ENCODE data around the gene SLC23A2. TPM values are rescaled to one million over a fixed set of nuclear protein-coding genes. Genes with fewer than 3 reads are reported as not detected.
"Not testable (repeated sequence)": the region's sequence is repeated elsewhere in the genome, so short reads cannot be mapped to it uniquely, and the experiment has no call there.

Gene SLC23A2
- total RNA-seq, 2 experiments from 2014 or later: 16.0 to 16.2 TPM

DNA sequence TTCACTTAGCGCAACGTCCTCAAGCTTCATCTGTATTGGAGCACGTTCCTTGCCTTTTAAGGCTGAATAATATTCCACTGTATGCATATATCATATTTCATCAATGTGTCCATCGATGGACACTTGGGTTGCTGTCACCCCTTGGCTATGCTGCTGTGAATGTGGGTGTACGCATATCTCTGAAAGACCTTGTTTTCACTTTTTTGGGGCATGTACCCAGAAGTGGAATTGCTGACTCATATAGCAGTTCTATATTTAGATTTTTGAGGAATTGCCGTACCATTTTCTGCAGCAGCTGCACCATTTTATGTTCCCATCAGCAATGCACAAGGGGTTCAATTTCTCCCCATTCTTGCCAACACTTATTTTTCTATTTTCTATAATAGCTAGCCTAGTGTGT lies 22.8 kb upstream of the SLC23A2 start:
- Mint-ChIP-seq H3K36me3 (ENCODE audit: low read depth) (no peaks in the 10 kb centered on the region), H3K9me3 (no peaks in the 10 kb centered on the region), H3K27ac (no peak overlapping the region), H3K4me3 (no peak overlapping the region), H3K27me3 (no peaks in the 10 kb centered on the region), H3K4me1 (ENCODE audit: low read depth) (peaks cover 3% of the 10 kb centered on the region)
- TF ChIP-seq, protein P1, sequence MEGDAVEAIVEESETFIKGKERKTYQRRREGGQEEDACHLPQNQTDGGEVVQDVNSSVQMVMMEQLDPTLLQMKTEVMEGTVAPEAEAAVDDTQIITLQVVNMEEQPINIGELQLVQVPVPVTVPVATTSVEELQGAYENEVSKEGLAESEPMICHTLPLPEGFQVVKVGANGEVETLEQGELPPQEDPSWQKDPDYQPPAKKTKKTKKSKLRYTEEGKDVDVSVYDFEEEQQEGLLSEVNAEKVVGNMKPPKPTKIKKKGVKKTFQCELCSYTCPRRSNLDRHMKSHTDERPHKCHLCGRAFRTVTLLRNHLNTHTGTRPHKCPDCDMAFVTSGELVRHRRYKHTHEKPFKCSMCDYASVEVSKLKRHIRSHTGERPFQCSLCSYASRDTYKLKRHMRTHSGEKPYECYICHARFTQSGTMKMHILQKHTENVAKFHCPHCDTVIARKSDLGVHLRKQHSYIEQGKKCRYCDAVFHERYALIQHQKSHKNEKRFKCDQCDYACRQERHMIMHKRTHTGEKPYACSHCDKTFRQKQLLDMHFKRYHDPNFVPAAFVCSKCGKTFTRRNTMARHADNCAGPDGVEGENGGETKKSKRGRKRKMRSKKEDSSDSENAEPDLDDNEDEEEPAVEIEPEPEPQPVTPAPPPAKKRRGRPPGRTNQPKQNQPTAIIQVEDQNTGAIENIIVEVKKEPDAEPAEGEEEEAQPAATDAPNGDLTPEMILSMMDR (IDR thresholded peaks at IDR 0.05): no peak
- ChIA-PET CTCF (no interaction called here), POLR2A (no interaction called here)
- no peak for DNase-seq
- intact Hi-C loops (cut with micrococcal nuclease): no loop called here
- no peak for ATAC-seq

DNA sequence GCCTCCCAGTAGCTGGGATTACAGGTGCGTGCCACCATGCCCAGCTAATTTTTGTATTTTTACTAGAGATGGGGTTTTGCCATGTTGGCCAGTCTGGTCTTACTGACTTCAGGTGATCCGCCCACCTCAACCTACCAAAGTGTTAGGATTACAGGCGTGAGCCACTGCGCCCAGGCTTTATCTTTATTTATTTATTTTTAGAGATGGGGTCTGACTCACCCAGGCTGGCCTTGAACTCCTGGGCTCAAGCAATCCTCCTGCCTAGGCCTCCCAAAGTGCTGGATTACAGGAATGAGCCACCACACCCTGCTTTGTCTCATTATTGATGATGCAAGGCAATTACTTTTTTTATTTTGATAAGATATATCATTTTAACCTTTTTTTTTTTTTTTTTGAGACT lies 21.9 kb upstream of the SLC23A2 start:
- H3K4me3 Mint-ChIP-seq; H3K4me1 Mint-ChIP-seq (ENCODE audit: low read depth); intact Hi-C loops (cut with micrococcal nuclease); H3K27ac Mint-ChIP-seq; POLR2A ChIA-PET; DNase-seq; H3K9me3 Mint-ChIP-seq; H3K36me3 Mint-ChIP-seq (ENCODE audit: low read depth); H3K27me3 Mint-ChIP-seq; ATAC-seq: not testable (repeated sequence)
- CTCF ChIA-PET: interaction anchor here (2.2 kb wide), 1 partner anchor 78 kb away, joined by 5 read pairs; no protein-coding TSS in a partner anchor

DNA sequence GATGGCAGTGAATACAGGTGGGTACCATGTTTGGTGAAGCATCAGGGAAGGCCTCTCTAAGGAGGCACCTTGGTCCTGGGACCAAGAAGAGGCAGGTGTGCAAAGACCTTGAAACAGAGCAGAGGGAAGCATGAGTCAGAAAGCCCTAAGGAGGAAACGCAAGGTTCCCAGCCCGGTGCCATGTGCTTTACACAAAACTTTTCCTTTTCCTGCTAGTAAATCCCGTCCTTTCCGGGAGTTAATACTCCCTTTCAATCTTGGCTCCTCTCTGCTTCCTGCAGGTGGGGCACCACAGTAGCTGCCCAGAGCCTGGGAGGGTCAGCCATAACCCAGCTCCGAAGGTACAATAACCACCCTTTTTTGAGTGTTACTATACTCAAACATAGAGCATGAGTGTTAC lies 19.4 kb upstream of the SLC23A2 start:
- no peak overlapping the region for H3K27ac Mint-ChIP-seq
- TF ChIP-seq, protein P1 (IDR thresholded peaks at IDR 0.05): no peak
- no peak overlapping the region for H3K4me3 Mint-ChIP-seq
- H3K27me3 Mint-ChIP-seq: no peaks in the 10 kb centered on the region
- ATAC-seq: no peak
- CTCF ChIA-PET: no interaction called here
- peaks cover 3% of the 10 kb centered on the region for H3K4me1 Mint-ChIP-seq (ENCODE audit: low read depth)
- no peaks in the 10 kb centered on the region for H3K36me3 Mint-ChIP-seq (ENCODE audit: low read depth)
- no peaks in the 10 kb centered on the region for H3K9me3 Mint-ChIP-seq
- POLR2A ChIA-PET: no interaction called here
- DNase-seq: no peak
- intact Hi-C loops (cut with micrococcal nuclease): no loop called here

DNA sequence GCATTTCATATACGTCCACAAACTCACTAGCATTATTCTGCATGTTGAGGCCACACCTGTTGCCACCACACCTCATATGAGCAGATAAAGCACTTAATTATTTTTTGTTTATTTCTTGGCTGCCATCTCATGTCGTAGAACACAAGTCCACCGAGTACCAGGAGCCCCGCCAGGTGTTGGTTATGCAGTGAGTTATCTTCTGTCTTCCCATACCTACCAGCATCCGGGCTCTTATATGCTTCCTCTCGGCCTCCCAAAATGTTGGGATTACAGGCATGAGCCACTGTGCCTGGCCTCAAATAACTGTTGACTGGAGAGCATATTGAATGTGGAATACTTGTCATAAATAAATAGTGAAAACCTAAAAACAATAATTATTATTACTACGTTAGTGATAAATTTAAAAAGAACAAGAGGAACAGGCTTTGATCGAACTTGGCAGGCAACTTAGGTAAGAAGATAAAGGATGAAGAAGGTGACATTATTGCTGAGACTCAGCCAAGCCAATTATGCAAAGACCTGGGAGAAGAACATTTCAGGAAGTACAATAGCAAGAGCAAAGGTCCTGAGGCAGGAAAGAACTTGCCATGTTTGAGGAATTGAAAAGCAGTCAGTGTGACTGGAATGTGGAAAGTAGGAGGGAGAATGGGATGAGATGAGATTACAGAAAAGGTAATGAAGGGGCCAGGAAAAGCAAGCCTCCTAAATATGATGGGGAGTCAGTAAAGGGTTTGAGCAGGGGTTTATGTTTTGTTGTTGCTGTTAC lies 12.6 kb upstream of the SLC23A2 start:
- DNase-seq (no peak), ATAC-seq (no peak)
- ChIA-PET CTCF (no interaction called here), POLR2A (no interaction called here)
- TF ChIP-seq, protein P1 (IDR thresholded peaks at IDR 0.05): no peak
- intact Hi-C loops (cut with micrococcal nuclease): no loop called here
- Mint-ChIP-seq H3K36me3 (ENCODE audit: low read depth) (no peaks in the 10 kb centered on the region), H3K4me1 (ENCODE audit: low read depth) (peaks cover 5% of the 10 kb centered on the region), H3K9me3 (no peaks in the 10 kb centered on the region), H3K27ac (no peak overlapping the region), H3K27me3 (no peaks in the 10 kb centered on the region), H3K4me3 (no peak overlapping the region)

DNA sequence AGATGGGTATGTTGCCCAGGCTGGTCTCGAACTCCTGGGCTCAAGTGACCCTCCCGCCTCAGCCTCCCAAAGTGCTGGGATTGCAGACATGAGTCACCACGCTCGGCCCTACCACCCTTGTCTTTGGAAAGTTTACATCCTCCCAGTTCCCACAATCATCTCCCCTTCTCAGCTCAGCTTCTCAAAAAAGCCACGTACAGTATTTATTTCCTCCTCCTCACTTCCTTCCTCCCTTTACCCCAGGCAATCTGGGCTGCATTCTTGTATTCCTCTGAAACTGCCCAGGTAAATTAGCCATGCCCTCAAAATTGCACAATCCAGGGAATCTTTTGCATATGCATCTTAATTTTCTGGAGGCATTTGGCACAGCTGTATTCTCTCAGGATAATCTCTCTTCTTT lies 7.4 kb upstream of the SLC23A2 start:
- H3K4me1 Mint-ChIP-seq (ENCODE audit: low read depth): peaks cover 12% of the 10 kb centered on the region
- ChIA-PET CTCF (interaction anchor here (1.3 kb wide), 1 partner anchor 92 kb away, joined by 5 read pairs; no protein-coding TSS in a partner anchor), POLR2A (no interaction called here)
- TF ChIP-seq, protein P1 (IDR thresholded peaks at IDR 0.05): no peak
- intact Hi-C loops (cut with micrococcal nuclease): no loop called here
- H3K27me3 Mint-ChIP-seq: no peaks in the 10 kb centered on the region
- DNase-seq: no peak
- ATAC-seq: no peak
- no peaks in the 10 kb centered on the region for H3K36me3 Mint-ChIP-seq (ENCODE audit: low read depth)
- no peak overlapping the region for H3K27ac Mint-ChIP-seq
- H3K4me3 Mint-ChIP-seq: no peak overlapping the region
- H3K9me3 Mint-ChIP-seq: no peaks in the 10 kb centered on the region
